GM19463 (cell line): Measurements from ENCODE around the gene FAM237A.

ENCODE experiments used
- ATAC-seq: cut with Tn5 transposase; IDR thresholded peaks from one replicate; pipeline ENCODE4 v1.9.1; 2021; ENCODE audit warnings: mild to moderate bottlenecking, moderate library complexity; ENCODE audit not compliant: unreplicated experiment

The FAM237A gene

DNA sequence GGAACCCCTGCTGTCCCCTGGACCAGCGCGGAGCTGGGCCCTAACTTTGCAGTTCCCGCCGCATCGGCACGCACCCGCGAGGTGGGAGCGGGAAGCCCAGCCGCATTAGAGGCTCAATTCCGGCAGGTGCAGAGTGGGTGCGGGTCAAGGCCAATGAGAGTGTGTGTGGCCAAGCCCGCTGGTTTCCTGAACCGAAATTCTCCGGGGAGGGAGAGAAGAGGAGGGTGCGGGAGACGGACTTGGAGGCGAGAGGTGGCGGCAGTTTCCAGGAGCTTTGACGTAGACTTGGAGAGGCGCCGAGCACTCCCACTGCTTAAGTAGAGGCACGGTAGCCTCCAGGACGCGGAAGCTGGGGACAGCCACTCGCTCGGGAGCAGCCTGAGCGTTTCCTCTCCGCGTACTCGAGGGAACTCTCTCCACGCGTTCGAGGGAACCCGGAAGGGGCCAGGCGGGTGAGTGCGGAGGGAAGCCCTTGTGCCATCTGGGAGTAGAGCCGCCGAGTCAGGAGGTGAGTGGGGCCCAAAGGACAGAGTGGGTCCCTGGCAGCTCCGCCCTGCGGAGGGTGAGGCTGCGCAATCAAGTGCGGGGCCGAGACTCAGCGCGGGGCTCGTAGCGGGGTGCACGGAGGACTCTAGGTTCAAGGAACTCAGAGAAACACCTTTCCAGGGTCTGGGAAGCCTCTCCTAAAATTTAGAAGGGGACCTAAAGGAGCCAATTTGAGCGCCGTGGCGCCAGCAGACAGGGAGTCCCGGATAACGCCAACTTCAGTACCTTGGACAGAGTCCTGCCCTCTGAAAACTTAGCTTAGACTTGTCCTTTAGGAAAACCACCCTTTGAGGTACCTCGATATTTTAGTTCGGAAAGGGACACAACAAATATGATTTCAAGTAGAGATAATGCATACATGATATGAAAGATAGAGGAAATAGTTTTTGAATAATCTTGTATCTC, at the start of gene FAM237A:
FAM237A (plus strand) TSS at position 413 of the 951 bp plus-strand sequence. CDS start 1,750 bp downstream, outside the sequence.
- ATAC-seq = no peak

DNA sequence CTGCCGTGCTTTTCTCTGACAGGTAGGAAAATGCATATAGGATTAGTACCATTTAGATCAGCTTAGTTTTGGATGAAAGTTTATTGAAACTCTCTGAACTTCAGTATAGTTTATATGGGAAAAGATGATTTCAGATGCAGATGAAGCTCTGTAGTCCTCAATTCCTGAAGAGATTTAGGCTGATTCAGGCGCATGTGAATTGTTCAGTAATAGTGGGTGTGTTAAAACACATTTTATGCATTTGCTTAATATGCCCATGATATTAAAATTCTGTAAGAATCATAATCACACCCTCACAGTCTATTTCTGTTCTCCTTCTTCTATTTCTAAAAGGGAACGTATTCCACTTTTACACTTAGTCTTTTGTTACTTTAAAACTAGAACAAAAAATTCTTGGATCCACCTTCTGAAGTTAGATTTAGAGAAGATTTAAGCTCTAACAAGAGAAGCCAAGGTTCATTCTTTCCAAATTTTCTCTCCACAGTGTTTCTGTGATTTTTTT, 44.5 kb upstream of the FAM237A start:
- ATAC-seq = no peak

DNA sequence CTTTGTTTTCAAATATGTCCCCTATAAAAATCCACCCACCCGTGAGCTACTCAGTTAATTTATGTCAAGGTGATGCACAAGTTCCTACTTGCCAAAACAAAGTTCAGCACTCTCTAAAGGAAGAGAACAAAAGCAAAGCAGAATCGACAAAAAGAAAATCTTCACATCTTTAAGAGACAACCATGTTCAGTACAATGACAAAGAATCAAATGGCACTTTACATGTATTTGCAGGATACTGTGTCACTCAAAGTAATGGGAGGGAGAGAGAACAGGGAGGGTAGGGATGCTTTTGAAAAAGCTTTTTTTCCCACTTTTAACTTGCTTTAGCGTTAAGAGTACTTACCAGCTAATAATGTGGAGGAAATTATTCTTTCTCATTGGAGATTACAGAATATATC, 39.0 kb upstream of the FAM237A start:
- ATAC-seq = no peak

DNA sequence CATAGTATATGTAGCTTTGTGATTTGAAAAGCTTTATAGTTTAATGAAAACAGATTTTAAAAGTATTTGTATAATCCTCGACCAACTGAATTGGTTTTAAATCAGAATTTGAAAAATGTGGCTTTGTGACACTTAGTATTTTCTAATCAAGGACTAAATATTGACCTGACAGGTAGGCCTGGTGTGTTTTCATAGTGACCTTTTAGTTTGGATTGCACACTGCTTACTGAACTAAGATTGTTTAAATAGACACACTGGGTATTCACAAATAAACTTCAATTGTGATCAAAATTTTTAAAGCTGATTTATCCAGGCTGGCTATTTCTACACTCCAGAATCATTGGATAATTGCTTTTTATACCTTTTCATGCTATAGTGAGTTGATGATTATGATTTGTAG, 31.8 kb upstream of the FAM237A start:
- no peak for ATAC-seq

DNA sequence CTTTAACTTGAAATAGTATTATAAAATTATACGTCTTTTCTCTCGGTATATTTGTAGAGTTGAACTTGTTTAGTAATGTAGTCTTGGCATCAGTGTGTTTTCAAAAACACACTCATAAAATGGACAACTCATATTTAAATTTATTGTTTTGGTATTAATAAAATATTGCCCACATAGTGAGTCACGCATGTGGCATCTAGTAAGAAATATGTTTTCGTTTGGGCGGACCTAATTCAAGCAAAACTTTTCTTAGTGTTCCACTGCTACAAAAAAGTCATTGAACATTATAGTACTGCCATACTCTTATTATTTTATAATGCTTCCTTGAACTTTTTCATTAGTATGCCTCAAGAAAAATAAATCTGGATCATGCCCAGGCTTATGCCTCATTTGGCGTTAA, 31.1 kb upstream of the FAM237A start:
- ATAC-seq = no peak

DNA sequence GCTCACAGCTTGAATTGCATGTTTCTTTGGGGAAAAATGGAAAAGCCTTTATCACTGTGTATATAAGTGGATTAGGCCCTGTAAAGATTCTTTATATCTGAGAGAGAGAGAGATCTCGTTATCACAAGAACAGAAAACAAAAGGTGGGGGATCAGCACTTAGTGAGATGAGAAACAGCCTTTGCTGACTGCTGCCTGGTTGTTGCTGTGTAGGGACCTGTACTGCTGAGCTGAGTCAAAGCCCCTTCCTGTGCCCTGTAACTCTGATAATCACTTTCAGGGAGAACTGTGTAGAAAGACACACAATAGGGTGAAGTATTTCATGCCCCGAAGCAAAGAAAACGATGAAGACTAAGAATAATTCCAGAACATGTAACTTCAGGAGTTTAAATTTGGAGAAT, 30.6 kb upstream of the FAM237A start:
- no peak for ATAC-seq

DNA sequence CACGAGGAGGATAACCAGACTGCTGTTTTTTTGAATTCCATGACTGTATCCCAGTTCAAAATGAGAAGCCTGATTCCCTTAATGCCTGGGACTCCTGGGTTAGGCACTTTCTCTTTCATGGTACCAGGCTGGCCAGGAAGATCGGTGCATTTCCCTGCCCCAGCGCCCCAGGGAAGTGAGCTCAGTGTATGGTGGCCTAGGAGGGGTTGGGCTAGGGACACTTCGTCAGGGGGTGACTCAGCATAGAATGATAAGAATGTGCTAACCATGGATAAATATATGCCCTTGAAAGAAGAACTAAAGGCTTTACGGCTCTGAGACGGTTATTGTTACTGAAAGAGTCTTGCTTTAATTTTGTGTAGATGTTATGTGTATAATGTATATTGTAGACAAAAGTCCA, 27.5 kb upstream of the FAM237A start:
- no peak for ATAC-seq

DNA sequence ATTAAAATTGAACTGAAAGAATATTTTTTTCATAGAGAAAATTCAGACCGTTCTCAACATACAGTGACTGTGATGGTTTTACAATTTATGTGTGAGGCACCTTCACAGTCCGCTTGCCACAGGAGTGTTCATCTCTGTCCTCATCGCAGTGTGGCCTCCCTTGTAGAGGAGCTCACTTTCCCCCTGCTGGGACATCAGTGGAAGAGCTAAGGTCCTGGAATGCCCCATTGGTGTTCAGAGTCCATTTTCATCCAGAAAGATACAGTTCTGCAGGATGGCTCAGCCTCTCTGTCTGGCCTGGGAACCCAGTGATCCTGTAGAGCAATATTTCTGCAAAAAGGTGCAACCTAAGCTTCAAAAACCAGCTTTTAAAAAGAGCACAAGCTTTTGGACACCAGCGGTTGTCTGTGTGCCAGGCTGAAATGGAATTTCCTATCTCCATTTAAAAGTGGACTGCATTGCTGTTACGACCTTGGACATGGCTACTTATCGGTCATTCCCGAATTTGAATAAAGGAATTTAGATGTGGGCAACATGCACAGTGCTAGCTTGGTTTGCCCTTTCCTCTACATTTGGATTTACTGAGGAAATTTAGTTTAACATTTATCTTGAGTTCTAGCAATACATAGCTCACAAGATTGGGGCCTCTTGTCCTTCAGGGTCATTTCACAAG, 26.7 kb upstream of the FAM237A start:
- no peak for ATAC-seq

DNA sequence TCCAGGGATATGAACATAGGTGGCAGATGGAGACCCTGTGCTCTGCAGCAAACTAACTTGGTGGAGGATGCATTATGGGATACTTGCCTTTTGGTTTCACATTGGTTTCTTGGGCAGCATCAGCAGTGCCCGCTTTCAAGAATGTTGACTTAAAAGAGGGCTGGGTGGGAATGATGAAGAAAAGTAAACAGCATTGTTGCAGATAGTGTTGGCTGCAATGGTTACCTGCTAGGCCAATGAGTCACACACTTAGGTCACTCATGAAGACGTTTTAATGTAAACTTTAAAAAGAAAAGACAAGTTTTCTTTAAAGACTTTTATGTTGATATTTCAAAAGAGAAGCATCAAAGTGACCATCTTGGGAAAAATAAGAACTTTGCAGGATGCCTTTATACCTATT, 26.1 kb upstream of the FAM237A start:
- no peak for ATAC-seq

DNA sequence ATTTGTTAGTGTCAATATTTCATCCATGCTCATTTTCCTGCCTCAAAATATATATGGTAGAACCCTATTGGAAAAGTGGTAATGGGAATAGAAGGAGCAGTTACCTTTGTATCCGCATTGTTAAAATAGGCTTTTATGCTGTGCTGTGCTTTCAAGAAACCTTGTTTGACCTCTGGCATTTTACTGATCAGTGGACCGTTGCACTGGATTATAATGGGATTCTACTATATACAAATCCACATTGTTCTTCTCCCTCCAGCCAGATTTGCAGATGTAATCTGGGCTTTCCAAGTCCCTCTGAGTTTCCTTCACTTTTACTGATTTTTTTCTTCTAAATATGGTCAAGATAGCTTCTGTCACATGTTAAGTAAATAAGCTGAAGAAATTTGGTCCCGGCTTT, 23.3 kb upstream of the FAM237A start:
- no peak for ATAC-seq

DNA sequence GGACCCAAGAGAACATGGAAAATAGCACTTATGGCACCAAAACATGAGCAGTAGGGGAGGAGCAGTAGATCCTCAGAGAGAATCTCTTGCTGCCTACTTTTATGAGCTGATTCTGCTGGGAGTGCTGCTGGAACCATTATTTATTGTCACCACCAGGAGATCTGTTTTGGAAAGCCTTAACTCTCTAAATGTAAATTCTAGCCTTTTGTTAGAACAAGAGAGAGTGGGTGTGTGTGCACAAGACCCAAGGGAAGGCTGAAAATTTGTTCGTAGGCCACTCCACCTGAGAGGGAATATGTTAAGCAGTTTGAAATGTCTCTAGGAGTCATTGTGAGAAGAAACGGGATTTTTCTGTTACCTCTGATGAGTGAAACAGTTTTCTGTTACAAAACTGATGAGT, 16.2 kb upstream of the FAM237A start:
- no peak for ATAC-seq

DNA sequence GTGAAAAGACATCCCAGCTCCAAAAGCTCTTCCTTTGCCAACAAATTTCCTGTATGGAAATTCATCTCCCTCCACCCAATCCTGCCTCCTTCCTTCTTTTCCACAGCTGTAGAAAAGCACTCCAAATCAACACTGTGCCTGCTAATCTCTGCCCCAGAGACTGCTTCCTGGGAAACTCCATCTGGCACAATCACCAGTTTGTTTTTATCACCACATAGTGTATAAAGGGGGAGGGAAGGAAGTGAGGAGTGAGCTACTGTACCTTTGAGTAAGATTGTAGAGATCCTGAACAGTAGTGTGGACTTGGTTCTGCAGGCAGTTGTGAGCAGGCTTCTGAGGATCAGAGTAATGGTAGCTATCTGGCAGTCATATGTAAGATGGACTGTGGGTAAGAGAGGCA, 14.7 kb upstream of the FAM237A start:
- ATAC-seq = no peak

DNA sequence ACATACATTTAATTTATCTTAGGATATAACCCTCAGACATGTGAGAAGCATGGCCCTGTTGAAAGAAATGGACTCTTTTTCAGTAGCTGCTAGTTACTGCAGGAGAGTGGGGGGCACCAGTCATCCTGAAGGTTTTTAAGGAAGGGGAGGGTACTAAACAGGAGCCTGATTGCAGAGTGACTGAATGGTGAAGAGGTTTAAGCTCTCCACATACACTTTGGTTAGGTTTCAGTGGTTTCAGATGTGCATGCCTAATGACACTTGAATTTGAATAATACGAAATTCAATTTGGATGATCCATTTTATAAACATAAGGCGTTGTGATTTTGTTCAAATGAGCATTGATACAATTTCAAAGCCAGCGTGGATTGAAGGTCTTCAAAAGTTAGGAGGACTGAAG, 10.9 kb upstream of the FAM237A start:
- ATAC-seq = no peak

DNA sequence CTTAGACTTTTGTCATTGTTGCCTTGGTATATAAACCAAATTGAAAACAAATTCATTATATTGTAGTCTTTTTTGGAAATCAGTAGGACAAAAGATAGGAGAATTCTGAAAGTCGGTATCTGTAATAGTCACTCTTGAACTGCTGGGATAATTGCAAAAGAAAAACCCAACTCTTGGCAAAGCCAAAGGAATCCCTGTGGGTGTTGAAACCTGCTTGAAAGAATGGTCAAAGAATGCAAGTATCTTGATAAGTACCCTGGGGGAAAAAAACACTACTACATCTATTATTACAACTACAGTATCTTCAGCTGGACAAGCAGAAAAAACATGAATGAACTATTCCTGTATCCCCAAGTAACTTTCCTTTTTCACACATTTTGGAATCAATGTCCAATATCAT, 7.3 kb upstream of the FAM237A start:
- no peak for ATAC-seq

DNA sequence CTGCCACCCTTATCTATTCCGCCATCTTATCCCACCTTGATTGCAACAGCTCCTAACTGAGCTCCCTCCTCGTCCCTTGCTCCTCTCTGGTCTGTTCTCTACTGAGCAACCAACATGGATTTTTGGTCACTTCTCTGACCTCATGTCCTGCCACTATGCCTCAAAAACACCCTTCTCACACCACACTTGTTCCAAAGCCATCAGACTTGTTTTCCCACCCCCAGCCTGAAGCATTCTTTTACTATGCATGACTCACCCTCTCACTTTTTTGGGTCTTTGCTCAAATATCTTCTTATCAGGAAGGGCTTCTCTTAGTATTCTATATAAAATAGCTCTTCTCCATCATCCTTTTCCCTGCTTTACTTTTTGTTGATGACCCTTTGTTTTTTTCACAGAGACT, 2.7 kb upstream of the FAM237A start:
- ATAC-seq = no peak

DNA sequence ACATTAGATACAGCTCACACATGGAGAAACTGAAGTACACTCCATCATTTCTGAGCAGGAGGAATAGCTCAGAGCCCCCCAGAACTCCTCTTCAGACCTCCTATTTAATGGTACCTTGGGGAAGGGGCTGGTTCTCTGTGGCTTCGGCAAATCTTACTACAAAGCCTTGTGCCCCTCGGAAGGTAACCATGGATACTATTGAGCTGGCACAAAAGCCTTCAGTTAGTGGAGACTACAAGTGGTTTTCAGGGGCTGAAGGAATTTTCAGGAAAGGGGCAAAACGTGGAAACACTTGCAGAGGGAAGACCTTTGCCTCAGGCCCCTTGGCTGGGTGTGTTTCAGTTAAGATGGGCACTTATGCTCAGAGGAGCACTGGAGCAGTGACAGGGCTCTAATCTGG, 1.1 kb upstream of the FAM237A start:
- ATAC-seq = no peak

DNA sequence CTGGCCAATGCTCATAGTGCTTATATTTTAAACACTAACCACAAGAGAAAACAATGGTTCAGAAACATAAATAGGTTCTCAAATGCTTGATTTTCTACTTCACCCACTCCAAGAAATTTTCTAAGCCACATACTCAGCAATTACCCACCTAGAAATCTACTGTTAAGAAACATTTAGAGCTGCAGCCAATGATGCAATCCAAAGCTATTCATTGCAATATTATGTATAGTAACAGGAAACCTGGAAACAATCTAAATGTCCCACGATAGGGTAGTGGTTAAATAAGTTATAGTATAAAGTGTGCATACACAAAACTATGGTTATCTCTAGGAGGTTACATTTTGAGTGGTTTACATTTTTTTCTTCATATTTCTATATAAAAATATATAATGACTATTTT, 5.7 kb downstream of the FAM237A start:
- no peak for ATAC-seq

DNA sequence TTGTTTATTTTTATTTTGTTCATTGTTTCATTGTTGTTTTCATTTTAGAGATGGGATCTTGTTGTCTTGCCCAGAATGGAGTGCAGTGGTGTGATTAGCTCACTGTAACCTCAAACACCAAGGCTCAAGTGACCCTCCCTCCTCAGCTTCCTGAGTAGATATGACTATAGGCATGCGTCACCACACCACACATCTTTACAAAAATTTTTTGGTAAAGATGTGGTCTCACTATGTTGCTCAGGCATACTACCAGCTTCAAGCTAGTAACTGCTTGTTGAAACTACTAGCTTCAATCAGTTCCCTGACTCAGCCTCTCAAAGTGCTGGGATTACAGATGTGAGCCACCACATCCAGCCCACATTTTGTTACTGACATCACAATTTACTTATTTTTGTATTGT, 14.8 kb downstream of the FAM237A start:
- ATAC-seq = no peak

DNA sequence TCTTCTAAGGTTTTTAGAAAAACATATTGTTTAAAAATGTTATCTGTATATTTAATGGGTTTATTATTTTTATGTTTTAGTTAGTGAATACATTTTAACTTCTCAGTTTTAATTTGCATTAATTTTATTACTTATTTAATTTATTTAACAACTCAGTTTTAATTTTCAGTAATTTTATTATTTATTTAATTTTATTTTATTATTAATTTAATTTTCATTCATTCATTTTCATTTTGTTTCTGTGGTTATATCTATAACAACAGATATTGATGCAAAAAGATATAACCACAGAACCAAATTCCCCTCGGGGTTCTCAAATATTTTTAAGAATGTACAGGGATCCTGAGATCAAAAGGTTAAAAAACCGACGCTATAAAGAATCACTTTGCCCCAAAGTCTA, 23.0 kb downstream of the FAM237A start:
- ATAC-seq = no peak

DNA sequence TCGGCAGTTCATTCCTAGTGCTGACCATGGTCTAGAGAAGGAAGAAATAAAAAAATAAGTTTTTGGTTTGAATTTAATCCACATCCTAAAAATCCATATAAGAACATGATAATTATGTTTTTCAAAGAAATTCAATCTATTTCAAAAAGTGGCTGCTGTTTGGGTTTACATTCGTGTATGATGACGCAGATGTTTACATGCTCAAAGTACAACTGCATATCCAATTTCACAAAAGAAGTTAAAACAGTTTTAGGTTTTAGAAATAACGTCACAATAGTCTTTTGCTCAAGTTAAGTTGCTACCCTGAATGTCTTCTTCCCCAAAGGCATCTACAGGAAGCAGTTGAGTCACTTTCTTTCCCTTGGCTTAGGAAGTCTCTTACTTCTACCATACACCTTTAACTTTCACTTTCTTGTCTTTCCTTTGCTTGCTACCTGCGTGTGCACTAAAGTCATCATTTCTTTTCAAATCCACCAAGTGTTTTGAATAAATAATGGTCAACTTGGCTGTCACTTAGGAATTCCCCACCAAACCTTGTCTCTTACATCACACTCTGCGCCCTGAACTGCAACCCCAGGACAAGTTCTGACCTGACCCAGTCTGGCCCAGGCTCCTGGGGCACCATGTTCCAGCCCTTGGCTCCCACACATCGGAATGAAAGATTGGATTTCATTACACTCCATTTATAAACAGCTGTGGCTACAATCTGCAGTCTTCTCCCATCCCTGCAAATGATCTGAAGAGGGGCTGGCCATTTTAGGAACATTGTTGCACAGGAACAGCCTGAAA, 28.4 kb downstream of the FAM237A start:
- ATAC-seq = no peak

DNA sequence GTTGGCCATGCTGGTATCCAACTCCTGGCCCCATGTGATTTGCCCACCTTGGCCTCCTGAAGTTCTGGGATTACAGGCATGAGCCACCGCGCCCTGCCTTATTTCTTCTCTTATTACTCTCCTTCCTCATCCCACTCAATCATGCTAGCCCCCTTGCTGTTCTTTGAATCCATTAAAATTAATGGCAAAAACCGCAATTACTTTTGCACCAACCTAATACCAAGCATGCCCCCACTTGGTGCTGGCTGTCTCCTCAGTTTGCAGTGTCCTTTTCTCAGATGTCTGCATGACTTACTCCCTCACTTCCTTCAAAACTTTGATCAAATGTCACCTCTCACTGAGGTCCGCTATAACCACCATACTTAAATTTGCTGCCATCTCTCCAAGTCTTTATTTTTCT, 41.3 kb downstream of the FAM237A start:
- ATAC-seq = no peak
